Activated naive CD8-positive, alpha-beta T cell (primary cell): Measurements from ENCODE around the gene VEGFA.
"Not testable (repeated sequence)": the region's sequence is repeated elsewhere in the genome, so short reads cannot be mapped to it uniquely, and the experiment has no call there.

Source experiments
- H3K27ac Mint-ChIP-seq: one replicate; pipeline ENCODE4 v1.8.0; 2021; ENCODE audit warnings: mixed read lengths
- H3K27me3 Mint-ChIP-seq: one replicate; pipeline ENCODE4 v1.8.0; 2021; ENCODE audit warnings: mixed read lengths
- H3K36me3 Mint-ChIP-seq: one replicate; pipeline ENCODE4 v1.8.0; 2021; ENCODE audit warnings: mixed read lengths
- H3K4me1 Mint-ChIP-seq: one replicate; pipeline ENCODE4 v1.8.0; 2021; ENCODE audit warnings: low read depth, mixed read lengths
- H3K4me3 Mint-ChIP-seq: one replicate; pipeline ENCODE4 v1.8.0; 2021; ENCODE audit warnings: mild to moderate bottlenecking, mixed read lengths
- H3K9me3 Mint-ChIP-seq: one replicate; pipeline ENCODE4 v1.8.0; 2021; ENCODE audit warnings: low read depth, mixed read lengths

VEGFA gene

GRCh38 chr6:43805699-43806042, 35.7 kb downstream of the VEGFA start:
- no peak overlapping the region for H3K27ac Mint-ChIP-seq
- no peaks in the 10 kb centered on the region for H3K36me3 Mint-ChIP-seq
- no peaks in the 10 kb centered on the region for H3K4me1 Mint-ChIP-seq
- H3K27me3 Mint-ChIP-seq: peaks cover 2% of the 10 kb centered on the region
- no peaks in the 10 kb centered on the region for H3K9me3 Mint-ChIP-seq
- H3K4me3 Mint-ChIP-seq: no peak overlapping the region

DNA sequence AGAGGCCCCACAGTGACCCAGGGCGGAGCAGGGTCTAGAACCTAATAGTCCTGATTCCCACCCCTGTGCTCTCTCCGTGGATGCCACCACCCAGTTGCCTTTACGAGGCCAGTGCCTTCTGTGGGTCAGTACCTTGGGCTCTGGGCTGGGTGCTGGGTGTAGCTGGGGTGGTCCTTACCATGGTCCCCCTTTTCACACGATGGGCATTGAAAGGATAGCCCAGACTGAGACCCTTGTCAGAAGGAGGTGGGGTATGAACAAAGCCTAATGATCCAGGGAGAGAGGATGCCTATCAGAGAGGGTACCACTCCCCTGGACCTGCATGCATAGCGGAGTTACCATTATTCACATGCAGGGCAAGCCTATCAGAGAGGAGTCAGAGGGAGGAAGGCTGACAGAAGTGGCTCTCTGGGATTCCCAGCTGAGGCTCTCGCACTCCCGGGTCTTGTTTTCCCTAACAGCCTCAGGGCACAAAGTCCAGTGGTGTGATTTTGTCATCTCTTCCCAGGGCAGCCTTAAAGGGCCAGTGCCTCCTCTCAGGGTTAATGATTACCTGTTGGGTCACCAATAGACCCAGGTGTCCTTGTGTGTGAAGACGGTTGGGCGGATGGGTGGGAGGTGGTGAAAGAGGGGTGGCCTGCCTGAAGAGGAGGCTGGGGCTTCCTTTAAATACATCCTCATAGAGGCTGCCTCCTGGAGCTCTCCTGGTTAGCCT, 36.2 kb downstream of the VEGFA start:
- Mint-ChIP-seq H3K4me1 (no peaks in the 10 kb centered on the region), H3K36me3 (no peaks in the 10 kb centered on the region), H3K27me3 (peaks cover under 1% of the 10 kb centered on the region), H3K27ac (no peak overlapping the region), H3K4me3 (no peak overlapping the region), H3K9me3 (no peaks in the 10 kb centered on the region)

- no peaks in the 10 kb centered on the region for H3K36me3 Mint-ChIP-seq
- peaks cover 3% of the 10 kb centered on the region for H3K4me1 Mint-ChIP-seq
- H3K9me3 Mint-ChIP-seq: no peaks in the 10 kb centered on the region
- H3K27me3 Mint-ChIP-seq: peaks cover 2% of the 10 kb centered on the region
- H3K27ac Mint-ChIP-seq: no peak overlapping the region
- H3K4me3 Mint-ChIP-seq: no peak overlapping the region
These were observed 36.8 kb downstream of the VEGFA start for GRCh38 chr6:43806758-43807227.

DNA sequence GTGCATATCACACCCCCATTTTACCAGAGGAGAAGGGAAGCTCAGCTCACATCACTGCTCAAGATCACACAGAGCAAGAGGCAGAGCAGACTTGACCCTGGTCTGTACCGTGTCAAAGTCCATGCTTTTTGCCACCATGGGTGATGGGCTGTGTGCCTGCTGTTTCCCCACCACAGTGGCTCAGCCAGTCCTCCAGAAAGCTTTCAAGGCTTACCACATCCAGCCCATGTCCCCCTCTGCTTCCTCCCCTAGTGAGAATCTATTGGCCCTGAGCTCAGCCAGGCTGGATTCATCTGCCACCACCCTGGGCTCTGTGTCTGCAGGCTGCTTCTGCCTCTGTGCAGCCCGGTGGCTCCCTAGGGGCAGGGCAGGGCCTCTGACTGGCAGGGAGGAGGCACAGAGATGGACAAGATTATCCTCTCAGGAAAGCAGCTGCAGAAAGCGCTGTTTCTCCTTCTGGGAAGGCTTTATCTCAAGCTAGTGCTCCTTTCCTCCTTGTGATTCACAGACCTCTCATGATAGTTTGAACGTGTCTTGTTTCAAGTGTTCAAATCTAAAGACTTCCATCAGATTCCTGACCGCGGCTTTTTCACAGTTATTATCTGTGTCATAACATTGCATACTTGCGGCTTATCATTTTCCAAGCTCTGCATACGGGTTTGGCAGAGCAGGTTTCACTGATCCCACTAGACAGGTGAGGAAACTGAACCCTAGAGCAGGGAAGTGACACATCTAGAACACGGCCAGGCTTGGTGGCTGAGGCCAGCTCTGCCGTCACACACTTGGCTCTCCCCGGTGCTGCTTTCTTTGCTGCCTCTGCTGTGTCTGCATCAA, 37.4 kb downstream of the VEGFA start:
- no peaks in the 10 kb centered on the region for H3K36me3 Mint-ChIP-seq
- H3K4me3 Mint-ChIP-seq: no peak overlapping the region
- peaks cover 3% of the 10 kb centered on the region for H3K4me1 Mint-ChIP-seq
- H3K9me3 Mint-ChIP-seq: no peaks in the 10 kb centered on the region
- no peak overlapping the region for H3K27ac Mint-ChIP-seq
- peaks cover 2% of the 10 kb centered on the region for H3K27me3 Mint-ChIP-seq

- Mint-ChIP-seq H3K27ac (no peak overlapping the region), H3K9me3 (no peaks in the 10 kb centered on the region)
These were observed 38.4 kb downstream of the VEGFA start for GRCh38 chr6:43808412-43808811.

GRCh38 chr6:43809417-43810305, 39.6 kb downstream of the VEGFA start:
- no peak overlapping the region for H3K27ac Mint-ChIP-seq
- H3K9me3 Mint-ChIP-seq: no peaks in the 10 kb centered on the region
- H3K36me3 Mint-ChIP-seq: no peaks in the 10 kb centered on the region
- peaks cover 9% of the 10 kb centered on the region for H3K4me1 Mint-ChIP-seq
- H3K27me3 Mint-ChIP-seq: peaks cover 2% of the 10 kb centered on the region
- no peak overlapping the region for H3K4me3 Mint-ChIP-seq

More at GRCh38 chr6:43808412-43808811, 38.4 kb downstream of the VEGFA start:
- Mint-ChIP-seq H3K36me3 (no peaks in the 10 kb centered on the region), H3K4me1 (peaks cover 8% of the 10 kb centered on the region), H3K27me3 (peaks cover 2% of the 10 kb centered on the region), H3K4me3 (no peak overlapping the region)

GRCh38 chr6:43810965-43811732, 41.1 kb downstream of the VEGFA start:
- peaks cover 2% of the 10 kb centered on the region for H3K27me3 Mint-ChIP-seq
- H3K9me3 Mint-ChIP-seq: no peaks in the 10 kb centered on the region
- peaks cover 9% of the 10 kb centered on the region for H3K4me1 Mint-ChIP-seq
- H3K4me3 Mint-ChIP-seq: no peak overlapping the region
- no peaks in the 10 kb centered on the region for H3K36me3 Mint-ChIP-seq
- no peak overlapping the region for H3K27ac Mint-ChIP-seq

GRCh38 chr6:43811733-43812099, 41.7 kb downstream of the VEGFA start:
- Mint-ChIP-seq H3K4me3 (no peak overlapping the region), H3K27me3 (peaks cover 2% of the 10 kb centered on the region), H3K9me3 (no peaks in the 10 kb centered on the region), H3K4me1 (peaks cover 9% of the 10 kb centered on the region), H3K27ac (no peak overlapping the region), H3K36me3 (no peaks in the 10 kb centered on the region)

- peaks cover 2% of the 10 kb centered on the region for H3K27me3 Mint-ChIP-seq
- no peak overlapping the region for H3K4me3 Mint-ChIP-seq
- H3K27ac Mint-ChIP-seq: no peak overlapping the region
These were observed 43.0 kb downstream of the VEGFA start for GRCh38 chr6:43812850-43813578.

DNA sequence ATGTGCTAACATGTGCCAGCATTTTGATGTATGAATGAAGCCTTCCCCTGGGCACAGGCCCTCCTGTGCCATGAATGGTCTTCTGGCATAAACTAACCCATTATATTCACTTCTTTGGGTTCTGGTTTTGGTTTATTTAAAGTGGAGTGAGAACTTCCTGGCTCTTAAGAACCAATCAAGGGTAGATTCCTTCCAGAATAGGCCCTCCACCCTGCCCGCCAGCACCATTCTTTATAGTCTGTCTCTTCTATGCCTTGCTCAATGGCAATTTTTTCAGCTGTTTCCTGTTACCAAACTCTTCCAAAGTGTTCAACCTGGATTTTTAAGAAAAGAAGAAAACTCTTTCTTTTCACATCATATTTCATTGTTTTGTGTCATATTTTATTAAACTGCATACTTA, 44.1 kb downstream of the VEGFA start:
- no peak overlapping the region for H3K27ac Mint-ChIP-seq
- H3K27me3 Mint-ChIP-seq: peaks cover 4% of the 10 kb centered on the region
- H3K4me3 Mint-ChIP-seq: no peak overlapping the region
- H3K9me3 Mint-ChIP-seq: no peaks in the 10 kb centered on the region
- H3K4me1 Mint-ChIP-seq: peaks cover 9% of the 10 kb centered on the region
- no peaks in the 10 kb centered on the region for H3K36me3 Mint-ChIP-seq

More at GRCh38 chr6:43812850-43813578, 43.0 kb downstream of the VEGFA start:
- H3K36me3 Mint-ChIP-seq: no peaks in the 10 kb centered on the region
- H3K9me3 Mint-ChIP-seq: no peaks in the 10 kb centered on the region
- H3K4me1 Mint-ChIP-seq: peaks cover 9% of the 10 kb centered on the region

DNA sequence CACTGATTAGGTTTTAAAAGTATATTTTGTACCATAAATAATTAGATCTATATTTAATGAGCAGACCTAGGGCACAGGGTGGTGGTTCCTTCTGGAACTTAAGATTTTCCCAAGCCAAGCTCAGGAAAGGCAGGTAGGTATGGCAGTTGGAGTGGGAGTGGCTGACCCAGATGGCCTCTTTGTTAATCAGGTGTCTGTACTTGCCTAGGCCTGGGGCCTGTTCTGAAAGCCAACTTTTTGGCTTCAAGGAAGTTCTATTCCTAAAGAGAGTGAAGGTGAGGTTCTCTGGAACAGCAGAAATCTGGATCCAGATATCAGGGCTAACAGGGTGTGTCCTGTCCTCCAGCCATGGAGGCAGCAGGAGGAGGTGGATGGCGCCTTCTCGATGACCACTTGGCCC, 44.9 kb downstream of the VEGFA start:
- no peak overlapping the region for H3K27ac Mint-ChIP-seq
- no peaks in the 10 kb centered on the region for H3K9me3 Mint-ChIP-seq
- no peaks in the 10 kb centered on the region for H3K36me3 Mint-ChIP-seq
- no peak overlapping the region for H3K4me3 Mint-ChIP-seq
- H3K4me1 Mint-ChIP-seq: peaks cover 9% of the 10 kb centered on the region
- peaks cover 4% of the 10 kb centered on the region for H3K27me3 Mint-ChIP-seq

- no peak overlapping the region for H3K4me3 Mint-ChIP-seq
- peaks cover 5% of the 10 kb centered on the region for H3K27me3 Mint-ChIP-seq
- H3K9me3 Mint-ChIP-seq: no peaks in the 10 kb centered on the region
- H3K27ac Mint-ChIP-seq: no peak overlapping the region
- peaks cover 6% of the 10 kb centered on the region for H3K4me1 Mint-ChIP-seq
- H3K36me3 Mint-ChIP-seq: no peaks in the 10 kb centered on the region
These were observed 47.2 kb downstream of the VEGFA start for GRCh38 chr6:43817192-43817591.

- not testable (repeated sequence) for H3K4me3 Mint-ChIP-seq, H3K27ac Mint-ChIP-seq, H3K36me3 Mint-ChIP-seq, H3K9me3 Mint-ChIP-seq, H3K27me3 Mint-ChIP-seq, H3K4me1 Mint-ChIP-seq
These were observed 49.0 kb downstream of the VEGFA start for GRCh38 chr6:43818973-43819372.

- H3K27me3 Mint-ChIP-seq: peaks cover 5% of the 10 kb centered on the region
- H3K36me3 Mint-ChIP-seq: no peaks in the 10 kb centered on the region
- no peaks in the 10 kb centered on the region for H3K9me3 Mint-ChIP-seq
- H3K4me1 Mint-ChIP-seq: no peaks in the 10 kb centered on the region
- H3K27ac Mint-ChIP-seq: no peak overlapping the region
- H3K4me3 Mint-ChIP-seq: no peak overlapping the region
These were observed 49.9 kb downstream of the VEGFA start for GRCh38 chr6:43819958-43820357.
